ENCODE measurements around the gene PCNX1. TPM values are rescaled to one million over a fixed set of nuclear protein-coding genes. Genes with fewer than 3 reads are reported as not detected.

PCNX1 gene
- polyA plus RNA-seq, 4 donors = 41.7 to 49.4 (median 44.3) TPM

- DNase-seq (ENCODE audit: low read depth in 4 of 4, low spot score in 2 of 4) = no peak
These were observed 19.3 kb upstream of the PCNX1 start for GRCh38 chr14:70887737-70888499.

DNA sequence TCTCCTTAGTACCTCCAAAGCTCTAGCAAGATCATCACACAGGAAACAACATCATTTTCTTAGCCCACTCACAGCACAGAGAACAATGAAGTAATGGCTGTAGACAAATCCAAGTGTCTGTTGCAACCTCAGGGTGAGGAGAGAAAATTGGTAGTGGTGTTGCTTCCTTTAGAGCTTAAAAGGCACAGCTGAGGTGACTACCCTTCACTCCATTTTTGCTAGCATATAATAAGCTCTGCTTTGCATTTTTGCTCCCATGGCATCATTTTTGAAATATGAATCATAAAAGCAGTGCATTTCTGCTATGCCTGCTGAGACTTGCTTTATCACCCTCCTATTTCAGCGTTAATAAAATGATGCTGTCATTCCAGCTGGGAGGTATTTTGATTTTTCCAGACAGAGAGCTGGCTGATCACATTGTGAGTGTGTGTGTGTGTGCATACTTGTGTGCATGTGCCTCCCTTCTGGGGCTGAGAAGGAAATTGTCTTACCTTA is 18.5 kb upstream of the PCNX1 start:
- no peak for DNase-seq (ENCODE audit: low read depth in 4 of 4, low spot score in 2 of 4)

DNA sequence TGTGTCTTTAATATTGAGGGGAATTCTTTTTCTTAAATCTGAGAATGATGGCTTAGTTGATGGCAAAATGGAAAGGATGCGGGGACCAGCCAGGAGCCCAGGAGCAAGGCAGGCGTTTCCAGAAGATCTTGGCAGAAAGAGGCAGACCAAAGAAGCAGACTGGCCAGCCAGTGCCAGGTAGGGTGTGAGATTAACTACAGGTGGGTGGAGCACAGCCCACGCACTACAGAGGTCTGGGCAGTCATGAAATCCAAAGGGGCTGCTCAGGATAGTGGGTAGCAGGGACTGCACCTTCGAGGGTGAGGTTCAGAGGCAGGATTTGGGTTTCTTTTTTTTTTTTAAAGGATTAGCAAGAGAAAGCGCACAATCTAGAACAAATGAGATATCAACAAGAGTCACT is 17.7 kb upstream of the PCNX1 start:
- no peak for DNase-seq (ENCODE audit: low read depth in 4 of 4, low spot score in 2 of 4)

DNA sequence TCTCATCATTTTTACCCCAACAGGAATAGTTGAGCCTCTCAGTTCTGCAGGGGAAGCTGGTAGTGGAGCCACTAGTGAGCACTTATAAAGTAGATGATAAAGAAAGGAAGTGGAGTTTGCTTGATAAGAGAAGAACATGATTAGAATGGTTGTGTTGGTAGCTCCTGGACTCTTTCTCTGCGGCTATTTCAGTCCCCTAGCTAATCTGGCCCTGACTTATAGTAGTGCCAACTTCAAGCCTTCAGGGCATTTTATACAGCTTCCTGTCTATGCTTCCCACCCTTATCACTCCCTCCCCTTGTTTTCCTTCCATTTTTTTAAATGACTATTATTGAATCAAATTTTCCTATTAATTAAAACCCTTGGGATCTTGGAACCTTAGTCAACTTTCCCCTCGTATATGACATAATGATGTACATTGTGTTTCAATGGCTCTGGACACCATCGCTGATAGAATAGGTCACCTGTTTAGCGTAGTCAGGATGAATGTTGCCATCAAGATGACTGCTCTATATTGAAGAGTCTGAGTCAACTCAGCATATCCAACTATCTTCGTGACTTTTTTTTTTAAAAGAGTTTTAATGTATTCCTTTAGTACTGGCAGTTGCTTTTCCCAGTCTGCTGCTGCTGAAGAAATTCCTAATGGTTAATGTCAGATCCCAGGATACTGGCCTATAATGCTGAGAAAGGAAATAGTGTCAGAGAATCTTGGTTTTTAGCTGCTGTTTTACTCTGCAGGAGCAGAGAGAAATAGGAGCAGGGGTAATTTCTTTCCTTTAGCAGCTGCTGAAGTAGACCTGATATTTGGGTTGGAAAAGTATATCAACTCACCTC is 16.2 kb upstream of the PCNX1 start:
- no peak for DNase-seq (ENCODE audit: low read depth in 4 of 4, low spot score in 2 of 4)

DNA sequence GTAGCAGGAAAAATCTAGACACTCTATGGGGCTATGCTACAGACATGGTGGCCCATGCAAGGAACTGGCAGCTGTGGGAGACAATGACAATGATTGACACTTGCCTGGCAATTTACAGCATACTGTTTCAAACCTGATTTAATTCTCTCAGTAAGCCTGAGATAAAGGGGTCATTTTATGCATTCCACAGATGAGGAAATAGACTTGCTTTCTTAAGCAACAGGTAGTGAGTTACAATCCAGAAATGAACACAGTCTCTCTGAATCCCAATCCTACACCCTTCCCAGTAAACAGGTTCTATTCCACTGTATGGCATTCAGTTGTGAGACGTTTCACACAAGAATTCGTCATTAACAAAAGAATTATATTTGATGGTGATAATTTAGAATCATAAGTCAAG is 15.5 kb upstream of the PCNX1 start:
- DNase-seq (ENCODE audit: low read depth in 4 of 4, low spot score in 2 of 4) = no peak

DNA sequence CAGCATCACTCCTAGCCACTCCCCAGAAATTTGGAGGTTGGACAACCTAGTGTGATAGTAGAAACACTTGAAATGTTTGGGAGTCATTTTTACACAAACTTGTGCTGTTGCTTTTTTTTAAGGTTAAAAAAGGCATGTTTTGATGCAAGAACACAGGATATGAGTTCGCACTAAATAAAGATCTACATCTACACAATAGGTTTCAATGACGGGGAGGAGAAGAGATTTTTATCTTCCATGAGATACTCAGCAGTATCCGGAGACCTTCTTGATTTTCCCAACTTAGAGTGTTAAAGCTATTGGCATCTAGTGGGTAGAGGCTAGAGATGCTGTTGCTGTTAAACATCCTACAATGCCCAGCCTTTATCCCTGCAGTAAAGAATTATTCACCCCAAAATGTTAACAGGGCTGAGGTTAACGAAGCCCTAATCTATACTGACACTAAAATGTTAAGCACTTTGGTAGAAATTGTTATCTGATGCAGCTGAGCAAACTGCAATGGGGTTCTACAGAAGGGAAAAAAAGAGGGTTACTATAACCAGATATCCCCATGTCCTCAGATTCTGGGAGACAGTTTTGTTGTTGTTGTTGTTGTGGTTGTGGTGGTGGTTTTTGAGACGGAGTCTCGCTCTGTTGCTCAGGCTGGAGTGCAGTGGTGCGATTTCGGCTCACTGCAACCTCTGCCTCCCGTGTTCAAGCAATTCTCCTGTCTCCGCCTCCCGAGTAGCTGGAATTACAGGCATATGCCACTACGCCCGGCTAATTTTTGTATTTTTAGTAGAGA is 14.0 kb upstream of the PCNX1 start:
- no peak for DNase-seq (ENCODE audit: low read depth in 4 of 4, low spot score in 2 of 4)

- DNase-seq (ENCODE audit: low read depth in 4 of 4, low spot score in 2 of 4) = no peak
These were observed 13.4 kb upstream of the PCNX1 start for GRCh38 chr14:70893858-70894291.

DNA sequence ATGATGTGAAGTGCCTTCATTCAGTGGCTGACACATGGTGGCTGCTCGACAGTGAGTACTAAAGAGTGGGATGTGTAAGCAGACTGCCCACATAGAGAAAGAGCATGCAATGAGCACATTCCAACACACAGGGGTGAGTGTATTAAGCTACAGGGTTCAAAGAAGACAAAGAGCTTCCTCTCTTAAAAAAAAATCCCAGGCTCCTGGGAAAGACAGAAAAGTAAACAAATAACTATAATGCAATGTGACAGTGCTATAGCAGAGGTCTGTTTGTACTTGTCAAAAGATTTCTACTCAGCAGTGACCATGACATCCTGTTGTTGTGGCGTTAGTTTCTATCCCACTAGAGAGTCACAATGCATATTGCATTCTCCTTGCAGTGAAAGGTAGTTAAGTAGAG is 12.4 kb upstream of the PCNX1 start:
- DNase-seq (ENCODE audit: low read depth in 4 of 4, low spot score in 2 of 4) = no peak

DNA sequence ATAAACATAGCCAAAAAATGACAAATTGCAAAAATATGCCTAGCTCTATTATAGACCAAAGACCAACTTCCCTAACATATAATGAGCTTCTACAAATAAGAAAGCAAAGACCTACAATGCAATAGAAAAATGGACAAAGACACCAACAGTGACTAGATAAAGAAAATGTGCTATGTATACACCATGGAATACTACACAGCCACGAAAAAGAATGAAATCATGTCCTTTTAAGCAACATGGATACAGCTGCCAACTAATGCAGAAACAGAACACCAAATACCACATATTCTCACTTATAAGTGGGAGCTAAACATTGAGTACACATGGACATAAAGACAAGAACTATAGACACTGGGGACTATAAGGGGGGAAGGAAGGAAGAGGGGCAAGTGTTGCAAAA is 10.9 kb upstream of the PCNX1 start:
- DNase-seq (ENCODE audit: low read depth in 4 of 4, low spot score in 2 of 4) = no peak

DNA sequence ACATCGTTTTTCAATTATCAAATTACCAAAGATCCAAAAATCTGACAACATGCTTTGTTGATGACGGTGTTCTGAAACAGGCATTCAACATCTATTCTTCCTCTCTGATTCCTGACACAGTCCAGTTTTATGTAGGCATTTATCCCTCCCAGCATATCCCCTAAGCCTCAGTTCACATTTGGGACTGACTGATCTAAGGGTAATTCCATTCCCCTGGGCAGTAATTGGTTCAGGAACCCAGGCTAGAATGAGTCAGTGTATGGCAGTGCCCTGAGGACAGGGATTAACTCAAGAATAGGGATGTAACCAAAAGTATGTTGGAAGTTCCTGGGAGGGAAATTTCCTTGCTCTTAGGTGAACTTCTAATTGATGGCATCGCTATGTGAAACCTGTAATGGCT is 10.3 kb upstream of the PCNX1 start:
- DNase-seq (ENCODE audit: low read depth in 4 of 4, low spot score in 2 of 4) = no peak

DNA sequence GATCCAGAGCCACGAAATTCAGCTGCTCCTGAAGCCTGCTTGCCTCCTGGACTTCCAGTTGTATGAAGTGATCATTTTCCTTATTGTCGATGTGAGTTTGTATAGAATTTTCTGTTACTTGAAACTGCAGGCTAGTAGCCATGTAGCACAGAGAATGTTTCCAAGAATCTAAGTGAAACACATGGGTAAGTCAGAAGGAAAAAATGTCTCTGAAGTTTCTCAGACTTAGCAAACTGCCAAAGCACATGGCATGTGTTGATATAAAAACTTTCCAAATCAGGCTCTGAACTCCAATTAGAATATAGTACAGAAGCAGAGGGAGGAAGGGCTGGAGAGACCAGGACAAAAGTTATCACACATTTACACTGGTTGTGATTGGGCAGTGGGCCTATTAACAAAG is 9.8 kb upstream of the PCNX1 start:
- no peak for DNase-seq (ENCODE audit: low read depth in 4 of 4, low spot score in 2 of 4)

GRCh38 chr14:70898111-70898745 is 9.0 kb upstream of the PCNX1 start:
- no peak for DNase-seq (ENCODE audit: low read depth in 4 of 4, low spot score in 2 of 4)

GRCh38 chr14:70901269-70901668 is 6.0 kb upstream of the PCNX1 start:
- no peak for DNase-seq (ENCODE audit: low read depth in 4 of 4, low spot score in 2 of 4)

DNA sequence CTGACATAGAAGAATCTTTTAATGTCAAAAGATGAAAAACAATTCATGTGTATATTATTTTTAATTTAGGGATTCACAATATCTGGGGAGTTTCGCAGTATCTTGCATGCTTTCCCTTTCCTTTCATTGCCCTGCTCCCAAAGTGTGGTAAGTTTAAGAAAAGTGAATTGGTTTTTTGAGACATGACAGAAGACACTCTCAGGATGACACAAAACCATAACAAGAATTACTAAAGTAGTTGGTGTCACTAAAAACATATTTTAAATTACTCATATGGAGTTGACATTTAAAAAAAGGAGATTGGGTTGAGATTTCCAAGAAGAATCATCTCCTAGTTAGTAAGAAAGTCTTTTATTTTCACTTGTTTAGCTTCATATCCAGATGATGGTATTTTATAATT is 5.1 kb upstream of the PCNX1 start:
- DNase-seq (ENCODE audit: low read depth in 4 of 4, low spot score in 2 of 4) = no peak

- no peak for DNase-seq (ENCODE audit: low read depth in 4 of 4, low spot score in 2 of 4)
These were observed 2.9 kb upstream of the PCNX1 start for GRCh38 chr14:70904373-70904772.

GRCh38 chr14:70905301-70905700 is 2.0 kb upstream of the PCNX1 start:
- DNase-seq (ENCODE audit: low read depth in 4 of 4, low spot score in 2 of 4) = no peak

GRCh38 chr14:70906793-70907175 is 475 bp upstream of the PCNX1 start:
- DNase-seq (ENCODE audit: low read depth in 4 of 4, low spot score in 2 of 4) = peak in 1 of 4 donors; percentile 34

GRCh38 chr14:70907996-70908934 is 1.0 kb downstream of the PCNX1 start:
- DNase-seq (ENCODE audit: low read depth in 4 of 4, low spot score in 2 of 4) = peak; percentile 26 to 48 (median 36)

DNA sequence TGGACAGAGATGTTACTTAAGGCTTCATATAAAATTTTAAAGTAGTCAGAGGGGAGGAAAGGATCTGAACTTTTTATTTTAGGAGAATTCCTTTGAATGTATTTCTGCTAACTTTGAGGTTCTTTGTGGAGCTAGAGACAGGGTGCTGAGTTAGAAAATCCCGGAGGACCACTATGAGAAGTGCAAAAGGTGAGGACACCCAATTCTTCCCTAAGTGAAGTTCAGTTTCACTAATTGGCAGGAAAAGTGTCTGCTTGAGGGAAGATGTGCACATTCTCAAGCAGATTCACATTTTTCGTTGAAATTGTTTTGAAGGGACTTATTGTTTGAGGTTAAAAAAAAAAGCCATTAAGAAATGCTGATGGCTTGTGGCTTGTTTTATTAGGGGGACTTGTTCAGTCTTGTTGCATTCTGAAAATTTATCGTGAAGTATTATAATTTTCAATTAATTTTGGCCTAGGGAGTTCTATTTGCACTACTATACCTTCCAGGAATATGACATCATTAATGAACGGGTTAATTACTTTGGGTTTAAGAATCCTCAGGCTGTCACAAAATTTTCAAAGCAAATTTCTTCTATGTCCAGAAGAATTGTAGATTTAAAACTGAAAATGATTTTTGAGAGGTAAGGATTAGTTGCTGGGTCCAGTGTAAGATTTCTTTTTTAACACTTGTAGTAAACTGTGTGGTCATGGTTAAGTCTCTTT is 1.8 kb downstream of the PCNX1 start:
- DNase-seq (ENCODE audit: low read depth in 4 of 4, low spot score in 2 of 4) = no peak
